AG09319 (cell line): Measurements from ENCODE around the gene GRAMD2A.

ENCODE experiments used
- DNase-seq: peaks from one replicate; pipeline ENCODE4 v3.0.0-alpha.2; 2010; ENCODE audit warnings: low read depth; ENCODE audit errors: extremely low read depth
- TF ChIP-seq, protein P1 (sequence below): IDR thresholded peaks from 2 replicates; pipeline ENCODE4 v1.5.1; 2011; ENCODE audit warnings: low read depth, mild to moderate bottlenecking, inconsistent platforms, low read length, moderate library complexity

Gene GRAMD2A

GRCh38 chr15:72166716-72167417 is 30.7 kb downstream of the GRAMD2A start:
- DNase-seq = no peak
- TF ChIP-seq, protein P1, sequence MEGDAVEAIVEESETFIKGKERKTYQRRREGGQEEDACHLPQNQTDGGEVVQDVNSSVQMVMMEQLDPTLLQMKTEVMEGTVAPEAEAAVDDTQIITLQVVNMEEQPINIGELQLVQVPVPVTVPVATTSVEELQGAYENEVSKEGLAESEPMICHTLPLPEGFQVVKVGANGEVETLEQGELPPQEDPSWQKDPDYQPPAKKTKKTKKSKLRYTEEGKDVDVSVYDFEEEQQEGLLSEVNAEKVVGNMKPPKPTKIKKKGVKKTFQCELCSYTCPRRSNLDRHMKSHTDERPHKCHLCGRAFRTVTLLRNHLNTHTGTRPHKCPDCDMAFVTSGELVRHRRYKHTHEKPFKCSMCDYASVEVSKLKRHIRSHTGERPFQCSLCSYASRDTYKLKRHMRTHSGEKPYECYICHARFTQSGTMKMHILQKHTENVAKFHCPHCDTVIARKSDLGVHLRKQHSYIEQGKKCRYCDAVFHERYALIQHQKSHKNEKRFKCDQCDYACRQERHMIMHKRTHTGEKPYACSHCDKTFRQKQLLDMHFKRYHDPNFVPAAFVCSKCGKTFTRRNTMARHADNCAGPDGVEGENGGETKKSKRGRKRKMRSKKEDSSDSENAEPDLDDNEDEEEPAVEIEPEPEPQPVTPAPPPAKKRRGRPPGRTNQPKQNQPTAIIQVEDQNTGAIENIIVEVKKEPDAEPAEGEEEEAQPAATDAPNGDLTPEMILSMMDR = no peak

GRCh38 chr15:72163719-72164118 is 33.9 kb downstream of the GRAMD2A start:
- TF ChIP-seq, protein P1 = no peak

DNA sequence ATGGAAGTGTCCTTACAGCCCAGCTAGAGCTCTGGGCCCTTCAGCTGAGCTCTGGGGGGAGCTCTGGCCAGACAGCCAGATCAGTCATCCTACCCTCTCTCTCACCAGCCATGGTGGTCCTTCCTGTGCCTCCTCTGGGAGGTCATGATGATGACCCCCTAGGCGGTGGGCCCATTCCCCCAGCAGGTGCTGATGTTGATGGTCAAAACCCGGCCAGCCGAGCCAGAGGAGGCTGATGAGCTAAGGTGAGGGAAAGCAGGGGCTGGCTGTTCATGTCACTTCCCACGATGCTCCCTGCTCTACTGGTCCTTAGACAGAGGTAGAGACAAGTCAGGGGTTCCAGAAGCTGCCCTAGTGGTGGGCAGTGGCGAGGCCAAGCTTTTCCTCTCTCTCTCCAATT is 35.0 kb downstream of the GRAMD2A start:
- no peak for DNase-seq
- TF ChIP-seq, protein P1 = no peak

More at GRCh38 chr15:72163719-72164118, 33.9 kb downstream of the GRAMD2A start:
- no peak for DNase-seq

- TF ChIP-seq, protein P1 = no peak
- no peak for DNase-seq
Measured at GRCh38 chr15:72161361-72162132, 36.0 kb downstream of the GRAMD2A start.

DNA sequence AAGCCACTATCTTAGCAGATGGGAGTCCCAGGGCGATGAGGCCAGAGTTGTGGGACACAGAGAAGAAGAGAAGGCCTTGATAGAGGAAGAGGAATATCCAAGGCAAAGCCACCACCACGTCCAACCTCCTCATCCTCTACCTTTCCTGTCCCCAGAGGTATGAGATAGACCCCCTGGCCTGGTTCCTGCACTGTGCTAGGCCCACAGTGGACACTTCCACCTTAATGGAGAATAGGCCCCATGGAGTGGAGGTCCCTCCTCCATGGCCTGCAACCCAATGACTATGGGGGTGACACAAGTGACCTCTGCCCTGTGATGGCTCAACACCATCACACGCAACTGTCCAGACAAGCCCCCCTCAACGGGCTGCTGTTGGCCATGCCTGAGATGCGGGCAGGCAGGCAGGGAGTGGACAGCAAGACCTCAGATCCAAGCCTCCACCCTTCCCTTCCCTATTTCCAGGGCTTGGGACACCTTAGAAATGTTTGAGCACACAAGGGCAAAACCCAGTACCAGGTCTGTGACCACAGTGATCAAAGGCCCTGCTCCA is 36.8 kb downstream of the GRAMD2A start:
- TF ChIP-seq, protein P1 = no peak
- no peak for DNase-seq

DNA sequence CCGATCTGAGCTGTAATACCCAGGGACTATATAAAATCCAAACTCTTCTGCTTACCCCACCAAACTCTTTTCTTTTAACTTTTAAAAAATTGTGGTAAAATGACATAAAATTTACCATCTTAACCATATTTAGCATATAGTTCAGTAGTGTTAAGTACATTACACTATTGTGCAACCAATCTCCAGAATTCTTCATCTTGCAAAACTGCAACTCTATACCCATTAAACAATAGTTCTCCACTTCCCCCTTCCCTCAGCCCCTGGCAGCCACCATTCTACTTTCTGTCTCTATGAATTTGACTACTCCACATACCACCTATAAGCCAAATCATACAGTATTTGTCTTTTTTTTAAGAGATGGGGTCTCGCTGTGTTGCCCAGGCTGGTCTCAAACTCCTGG is 40.7 kb downstream of the GRAMD2A start:
- TF ChIP-seq, protein P1 = no peak
- DNase-seq = no peak
